K562 (cell line): ENCODE measurements around the gene ELOVL7. TPM values are rescaled to one million over a fixed set of nuclear protein-coding genes. Genes with fewer than 3 reads are reported as not detected.
A peak's percentile ranks its signal among the peaks of the same experiment; 100 is the strongest.

Source experiments
- ATAC-seq: fragments of 200-7000 bp; cut with Tn5 transposase; 3 replicates; pipeline ENCODE4 v1.9.1; 2020; ENCODE audit warnings: moderate library complexity
- BruUV-seq: library from RNA; stranded (reverse); fragments of 400-500 nt; replicated peaks from 2 replicates; lab custom pipeline; 2021; lab: Mats Ljungman, UMichigan
- CTCF ChIA-PET: fragments of 300-600 bp; formaldehyde crosslinking; extraction: SDS; loops from one replicate; lab custom pipeline; 2021; ENCODE audit warnings: low intra/inter-chr PET ratio; lab: Yijun Ruan, JAX
- POLR2A ChIA-PET: fragments of 300-600, 350-650 bp; sonication (Branson Sonifier 250); formaldehyde crosslinking; extraction: SDS; loops from one replicate; lab custom pipeline; 2021; ENCODE audit warnings: antibody characterized with exemption, inconsistent platforms; lab: Yijun Ruan, JAX
- DNase-seq, 4 experiments: peaks; one replicate each; pipeline versions ENCODE4 v3.0.0 to v3.0.0-alpha.2; 2011 to 2018; ENCODE audit warnings: low spot score in 3 of 4, mixed read lengths in 3 of 4; ENCODE audit errors: extremely low read depth in 1 of 4
- FAIRE-seq: peaks from 2 replicates; lab custom pipeline; 2011; peaks lifted over from hg19 to GRCh38; lab: Jason Lieb, UNC
- H2AFZ ChIP-seq: 2 replicates; pipeline ENCODE4 v1.6.0; 2011; ENCODE audit warnings: low read depth, low read length, control low read depth, inconsistent platforms
- H3K27ac ChIP-seq: fragments of 200-600 bp; 3 replicates; pipeline ENCODE4 v1.8.0; 2011; ENCODE audit warnings: low read depth, mild to moderate bottlenecking, control low read depth, inconsistent platforms, low read length, moderate library complexity, mixed read lengths; ENCODE audit errors: extremely low read depth
- H3K27me3 ChIP-seq, 2 experiments: fragments of 300-600 bp in 1 of 2; 2 replicates in 1 of 2; 3 replicates in 1 of 2; pipeline versions ENCODE4 v1.6.0 to v1.8.0; 2011; ENCODE audit warnings: inconsistent platforms in 2 of 2, low read length in 2 of 2, mild to moderate bottlenecking in 1 of 2, mixed read lengths in 1 of 2, moderate library complexity in 1 of 2; ENCODE audit not compliant: control insufficient read depth in 2 of 2, insufficient read depth in 2 of 2
- H3K36me3 ChIP-seq: fragments of 300-600 bp; 3 replicates; pipeline ENCODE4 v1.8.0; 2011; ENCODE audit warnings: mild to moderate bottlenecking, low read length, inconsistent platforms; ENCODE audit not compliant: control insufficient read depth, insufficient read depth
- H3K4me1 ChIP-seq, 2 experiments: fragments of 200-600 bp in 1 of 2; replicated peaks in 1 of 2; 2 replicates in 1 of 2; 3 replicates in 1 of 2; pipeline versions ENCODE4 v1.5.1 to v1.8.0; 2011; ENCODE audit warnings: inconsistent platforms in 2 of 2, low read length in 2 of 2, mild to moderate bottlenecking in 1 of 2, mixed read lengths in 1 of 2, moderate library complexity in 1 of 2; ENCODE audit not compliant: control insufficient read depth in 2 of 2, insufficient read depth in 2 of 2
- H3K4me2 ChIP-seq: 2 replicates; pipeline ENCODE4 v1.6.1; 2011; ENCODE audit warnings: low read length, control low read depth, inconsistent platforms, mixed read lengths; ENCODE audit not compliant: insufficient read depth
- H3K4me3 ChIP-seq: fragments of 200-600 bp; sonication (generic), shearing (Covaris generic); 2 replicates; pipeline ENCODE4 v1.5.1; 2016; ENCODE audit warnings: control low read depth, inconsistent platforms
- H3K79me2 ChIP-seq: fragments of 200-600 bp; 3 replicates; pipeline ENCODE4 v1.8.0; 2011; ENCODE audit warnings: low read length, inconsistent platforms; ENCODE audit not compliant: control insufficient read depth, insufficient read depth
- H3K9ac ChIP-seq, 2 experiments: 2 replicates each; pipeline versions ENCODE4 v1.6.0 to v1.6.1; 2011; ENCODE audit warnings: low read depth in 2 of 2, low read length in 2 of 2, control low read depth in 1 of 2, inconsistent platforms in 1 of 2, mild to moderate bottlenecking in 1 of 2, mixed read lengths in 1 of 2; ENCODE audit not compliant: insufficient read depth in 1 of 2
- H3K9me1 ChIP-seq: one replicate; pipeline ENCODE4 v1.6.0; 2011; ENCODE audit warnings: inconsistent platforms, mild to moderate bottlenecking, low read length, moderate library complexity; ENCODE audit not compliant: control insufficient read depth, insufficient read depth
- H3K9me3 ChIP-seq: replicated peaks from 2 replicates; pipeline ENCODE4 v1.5.1; 2011; ENCODE audit warnings: low read depth, low read length, inconsistent platforms; ENCODE audit not compliant: control insufficient read depth, insufficient read depth
- H4K20me1 ChIP-seq: replicated peaks from 2 replicates; pipeline ENCODE4 v1.6.1; 2011; ENCODE audit warnings: low read length, inconsistent platforms, mixed read lengths; ENCODE audit not compliant: control insufficient read depth, insufficient read depth
- CXXC5 ChIP-seq: fragments of 250-450 bp; sonication (Bioruptor Pico); IDR thresholded peaks from 2 replicates; pipeline ENCODE4 v1.8.0; 2022; ENCODE audit warnings: inconsistent platforms, mild to moderate bottlenecking, moderate library complexity
- ETV1 ChIP-seq: fragments of 450-650 bp; conservative IDR thresholded peaks from 2 replicates; pipeline ENCODE4 v1.6.1; 2016; ENCODE audit warnings: missing genetic modification characterization, control low read depth, low read depth, missing compliant biosample characterization
- HNRNPH1 ChIP-seq: fragments of 200-400 bp; formaldehyde crosslinking; optimal IDR thresholded peaks from 2 replicates; pipeline ENCODE3; 2017; ENCODE audit warnings: low read depth, mild to moderate bottlenecking, low read length, moderate library complexity
- RBM25 ChIP-seq: fragments of 200-400 bp; formaldehyde crosslinking; IDR thresholded peaks from 2 replicates; pipeline ENCODE4 v1.6.1; 2018; ENCODE audit warnings: low read length, low read depth, moderate library complexity; ENCODE audit not compliant: severe bottlenecking
- SMARCE1 ChIP-seq: fragments of 450-650 bp; IDR thresholded peaks from 2 replicates; pipeline ENCODE4 v1.7.1; 2016; ENCODE audit warnings: mild to moderate bottlenecking
- ZNF146 ChIP-seq: IDR thresholded peaks from one replicate; pipeline ENCODE4 v1.6.1; 2018; ENCODE audit warnings: missing compliant biosample characterization; ENCODE audit not compliant: unreplicated experiment
- WGBS: fragments of 100-300 bp; shearing (Covaris generic); methylation state at CpG from one replicate; pipeline ENCODE4 v1.1.6; 2016; ENCODE audit warnings: low coverage, mixed read lengths; ENCODE audit not compliant: insufficient coverage; ENCODE audit errors: missing lambda C conversion rate; 5-methylcytosine and 5-hydroxymethylcytosine counted together
- in situ Hi-C: fragments of 300-500 bp; cut with MboI; formaldehyde crosslinking; loops from 4 replicates; pipeline ENCODE4 v1.15.0; 2018; ENCODE audit warnings: inconsistent platforms, mixed read lengths
- intact Hi-C: fragments of 100-400 bp; cut with micrococcal nuclease; formaldehyde crosslinking; loops from 2 replicates; pipeline ENCODE4 v1.14.2; 2022
- polyA plus RNA-seq, 8 experiments: library from polyadenylated mRNA; depleted of rRNA in 4 of 8; stranded (reverse) in 5 of 8; unstranded in 3 of 8; fragments of >200 nt; fragmentation: Nextera tagmentation in 2 of 8; fragmentation: Illumina TruSeq in 1 of 8; extraction: Ambion mirVana in 2 of 8; extraction: Trizol in 1 of 8; gene quantifications; 2 replicates each; pipeline versions ENCODE4 v1.2.1 to v1.2.3, GENCODE V29; 2011 to 2014; ENCODE audit warnings: inconsistent platforms in 1 of 8, missing spikeins in 1 of 8
- total RNA-seq, 7 experiments: library from RNA; depleted of rRNA in 6 of 7; stranded (reverse); fragments of >200 nt in 6 of 7; fragmentation: Illumina TruSeq in 2 of 7; extraction: Trizol in 2 of 7; gene quantifications; 2 replicates each; pipeline versions ENCODE4 v1.2.1 to v1.2.3, GENCODE V29; 2011 to 2021; ENCODE audit warnings: low replicate concordance in 1 of 7
- TF ChIP-seq, protein P1 (sequence below): fragments of 450-650 bp; formaldehyde crosslinking; IDR thresholded peaks from 2 replicates; pipeline ENCODE4 v1.4.0; 2020; ENCODE audit warnings: mild to moderate bottlenecking

Gene ELOVL7
- total and polyA plus RNA-seq, 9 of the 15 experiments (the other 6 are each of a cell fraction or from before 2014, with no cell fraction given), result 4.5 to 12.3 (median 6.9) TPM

DNA sequence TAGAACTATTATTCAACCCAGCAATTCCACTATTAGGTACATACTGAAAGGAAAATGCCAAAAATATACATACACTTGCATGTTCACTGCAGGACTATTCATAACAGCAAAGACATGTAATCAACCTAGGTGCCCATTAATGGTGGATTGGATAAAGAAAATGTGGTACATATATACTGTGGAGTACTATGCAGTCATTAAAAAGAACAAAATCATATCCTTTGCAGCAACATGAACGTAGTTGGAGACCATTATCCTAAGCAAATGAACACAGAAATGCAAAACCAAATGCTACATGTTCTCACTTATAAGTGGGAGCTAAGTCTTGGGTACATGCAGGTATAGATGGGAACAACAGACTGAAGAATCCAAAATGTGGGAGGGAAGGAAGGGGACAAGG, 67.7 kb downstream of the ELOVL7 start:
- Histone ChIP-seq H3K36me3 (no peaks in the 10 kb centered on the region), H3K79me2 (no peaks in the 10 kb centered on the region), H3K4me3 (no peak overlapping the region), H3K9ac (no peak overlapping the region), H3K4me1 (no peaks in the 10 kb centered on the region), H4K20me1 (no peaks in the 10 kb centered on the region), H3K9me3 (no peaks in the 10 kb centered on the region), H3K4me2 (no peak overlapping the region), H3K9me1 (no peaks in the 10 kb centered on the region), H3K27me3 (no peaks in the 10 kb centered on the region), H3K27ac (no peak overlapping the region), H2AFZ (no peak overlapping the region)
- ChIA-PET POLR2A (no interaction called here), CTCF (no interaction called here)
- in situ Hi-C loops, result no loop called here
- WGBS, result 0% methylated on average over 1 of the region's 1 CpG
- no TSS peak for BruUV-seq
- no peak for ATAC-seq
- no peak for FAIRE-seq
- TF ChIP-seq, protein P1, sequence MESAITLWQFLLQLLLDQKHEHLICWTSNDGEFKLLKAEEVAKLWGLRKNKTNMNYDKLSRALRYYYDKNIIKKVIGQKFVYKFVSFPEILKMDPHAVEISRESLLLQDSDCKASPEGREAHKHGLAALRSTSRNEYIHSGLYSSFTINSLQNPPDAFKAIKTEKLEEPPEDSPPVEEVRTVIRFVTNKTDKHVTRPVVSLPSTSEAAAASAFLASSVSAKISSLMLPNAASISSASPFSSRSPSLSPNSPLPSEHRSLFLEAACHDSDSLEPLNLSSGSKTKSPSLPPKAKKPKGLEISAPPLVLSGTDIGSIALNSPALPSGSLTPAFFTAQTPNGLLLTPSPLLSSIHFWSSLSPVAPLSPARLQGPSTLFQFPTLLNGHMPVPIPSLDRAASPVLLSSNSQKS (CRISPR knock-in tag), result no peak
- TF ChIP-seq ZNF146, result peak; percentile 80
- peak; percentile 48 for TF ChIP-seq RBM25
- TF ChIP-seq, all 486 proteins: peak for 2
- intact Hi-C loops, result no loop called here
- DNase-seq, result no peak

DNA sequence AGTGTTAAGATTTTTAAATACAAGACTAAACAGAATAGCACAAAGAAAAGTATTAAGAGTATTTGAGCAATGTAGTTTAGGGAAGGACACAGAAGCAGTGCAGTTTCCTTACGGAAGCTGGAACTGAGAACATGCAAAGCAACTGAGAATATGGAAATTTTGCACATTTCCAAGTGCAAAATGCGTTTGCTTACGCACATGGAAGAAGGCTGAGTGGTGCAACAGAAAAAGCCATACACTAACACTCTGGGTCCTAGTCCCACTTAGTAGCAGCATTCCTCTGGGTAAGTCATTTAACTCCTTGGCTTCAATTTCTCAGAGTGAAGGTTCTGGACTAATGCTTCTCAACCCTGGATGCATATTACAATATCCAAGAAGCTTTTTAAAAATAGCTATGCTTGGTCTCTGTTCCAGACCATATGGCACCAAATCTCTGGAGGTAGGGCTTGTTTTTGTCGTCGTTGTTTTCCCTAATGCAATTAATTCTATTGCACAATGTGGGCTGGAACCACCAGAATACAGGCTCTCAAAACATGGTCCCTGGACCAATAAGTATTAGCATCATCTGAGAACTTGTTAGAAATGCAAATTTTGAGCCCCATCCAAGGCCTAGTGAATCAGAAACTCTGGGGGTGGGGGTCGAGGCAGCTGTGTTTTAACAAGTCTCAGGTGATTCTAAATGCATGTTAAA, 78.9 kb downstream of the ELOVL7 start:
- DNase-seq (no peak), FAIRE-seq (no peak), ATAC-seq (no peak)
- no peaks in the 10 kb centered on the region for H4K20me1 ChIP-seq
- no peaks in the 10 kb centered on the region for H3K79me2 ChIP-seq
- no peaks in the 10 kb centered on the region for H3K9me3 ChIP-seq
- no peak overlapping the region for H3K27ac ChIP-seq
- ChIA-PET CTCF (no interaction called here), POLR2A (interaction anchor here (1.2 kb wide), 1 partner anchor 65 kb away, joined by 4 read pairs; the partner anchor contains the start of gene DEPDC1B)
- TF ChIP-seq HNRNPH1 (no peak), ETV1 (tag) (no peak), SMARCE1 (no peak), CXXC5 (CRISPR knock-in tag) (no peak)
- no peak overlapping the region for H3K4me3 ChIP-seq
- no peak overlapping the region for H2AFZ ChIP-seq
- intact Hi-C loops, result no loop called here
- no TSS peak for BruUV-seq
- in situ Hi-C loops, result no loop called here
- no peaks in the 10 kb centered on the region for H3K27me3 ChIP-seq
- 16% methylated on average over 6 of the region's 6 CpGs for WGBS
- H3K4me2 ChIP-seq, result no peak overlapping the region
- H3K9me1 ChIP-seq, result no peaks in the 10 kb centered on the region
- H3K4me1 ChIP-seq, result no peaks in the 10 kb centered on the region
- H3K36me3 ChIP-seq, result no peaks in the 10 kb centered on the region
- H3K9ac ChIP-seq, result no peak overlapping the region
